Ishikawa (cell line): ENCODE data around the gene GRK5.

Experiments
- CEBPB ChIP-seq: IDR thresholded peaks from 2 replicates; pipeline ENCODE4 v1.6.1; 2012
- CREB1 ChIP-seq: IDR thresholded peaks from 2 replicates; pipeline ENCODE4 v1.6.1; 2012; ENCODE audit warnings: low read depth
- EGR1 ChIP-seq: IDR thresholded peaks from 2 replicates; pipeline ENCODE4 v1.6.1; 2012
- EP300 ChIP-seq: IDR thresholded peaks from 2 replicates; pipeline ENCODE4 v1.6.1; 2012; ENCODE audit warnings: borderline replicate concordance
- FOXM1 ChIP-seq: IDR thresholded peaks from 2 replicates; pipeline ENCODE4 v1.6.1; 2012; ENCODE audit warnings: low read depth, borderline replicate concordance
- MAX ChIP-seq: IDR thresholded peaks from 2 replicates; pipeline ENCODE4 v1.6.1; 2012
- NFIC ChIP-seq: IDR thresholded peaks from 2 replicates; pipeline ENCODE4 v1.6.1; 2012
- RAD21 ChIP-seq: IDR thresholded peaks from 2 replicates; pipeline ENCODE4 v1.6.1; 2012; ENCODE audit warnings: low read depth
- REST ChIP-seq: IDR thresholded peaks from 2 replicates; pipeline ENCODE4 v1.6.1; 2012; ENCODE audit warnings: low read depth, mild to moderate bottlenecking
- TAF1 ChIP-seq: IDR thresholded peaks from 2 replicates; pipeline ENCODE4 v1.6.1; 2012; ENCODE audit warnings: low read depth, mild to moderate bottlenecking
- TCF12 ChIP-seq: IDR thresholded peaks from 2 replicates; pipeline ENCODE4 v1.6.1; 2012; ENCODE audit warnings: low read depth
- TEAD4 ChIP-seq: IDR thresholded peaks from 2 replicates; pipeline ENCODE4 v1.6.1; 2012
- USF1 ChIP-seq: IDR thresholded peaks from 2 replicates; pipeline ENCODE4 v1.6.1; 2012
- YY1 ChIP-seq: IDR thresholded peaks from 2 replicates; pipeline ENCODE4 v1.6.1; 2012; ENCODE audit warnings: low read depth
- ZBTB7A ChIP-seq: IDR thresholded peaks from 2 replicates; pipeline ENCODE4 v1.6.1; 2012; ENCODE audit warnings: low read depth

Gene GRK5

GRCh38 chr10:119413093-119413453 lies 205.7 kb downstream of the GRK5 start:
- TF ChIP-seq YY1: no peak
- TF ChIP-seq TCF12: no peak

GRCh38 chr10:119413471-119414080 lies 206.2 kb downstream of the GRK5 start:
- TF ChIP-seq ZBTB7A (no peak), RAD21 (no peak), REST (no peak), MAX (no peak), TCF12 (no peak), YY1 (no peak), CEBPB (no peak)

- TF ChIP-seq NFIC (no peak), CREB1 (no peak), FOXM1 (no peak), MAX (no peak), TAF1 (no peak), ZBTB7A (no peak), YY1 (no peak), RAD21 (no peak), TEAD4 (no peak), CEBPB (no peak), USF1 (no peak), EGR1 (no peak), TCF12 (no peak), REST (no peak), EP300 (no peak)
These were observed 206.8 kb downstream of the GRK5 start for GRCh38 chr10:119414081-119414611.

GRCh38 chr10:119415121-119415520 lies 207.8 kb downstream of the GRK5 start:
- no peak for TF ChIP-seq TEAD4

- no peak for TF ChIP-seq TEAD4
- no peak for TF ChIP-seq CREB1
- no peak for TF ChIP-seq TAF1
- TF ChIP-seq ZBTB7A: no peak
These were observed 208.4 kb downstream of the GRK5 start for GRCh38 chr10:119415536-119416503.

GRCh38 chr10:119416855-119417254 lies 209.5 kb downstream of the GRK5 start:
- TF ChIP-seq USF1 (no peak), TEAD4 (no peak), REST (no peak), EP300 (no peak), EGR1 (no peak), RAD21 (peak; percentile 100)
